ENCODE measurements around the gene CAMK1G.

CAMK1G gene

GRCh38 chr1:209583408-209583807, at the start of gene CAMK1G:
Gene CAMK1G, plus strand, starts transcription at chr1:209583714. Its CDS starts 11,270 bp downstream, at chr1:209594984.
- no peak for DNase-seq

- DNase-seq = no peak
These were observed 48.8 kb upstream of the CAMK1G start for GRCh38 chr1:209534496-209535250.

GRCh38 chr1:209536843-209537242, 46.7 kb upstream of the CAMK1G start:
- no peak for DNase-seq

- no peak for DNase-seq
These were observed 46.0 kb upstream of the CAMK1G start for GRCh38 chr1:209537336-209538114.

GRCh38 chr1:209539576-209539975, 43.9 kb upstream of the CAMK1G start:
- DNase-seq = no peak

- DNase-seq = no peak
These were observed 40.9 kb upstream of the CAMK1G start for GRCh38 chr1:209542585-209542984.

- DNase-seq = no peak
These were observed 39.4 kb upstream of the CAMK1G start for GRCh38 chr1:209544098-209544497.

- DNase-seq = no peak
These were observed 38.1 kb upstream of the CAMK1G start for GRCh38 chr1:209545423-209545822.

- no peak for DNase-seq
These were observed 37.0 kb upstream of the CAMK1G start for GRCh38 chr1:209546390-209547085.

GRCh38 chr1:209547626-209548025, 35.9 kb upstream of the CAMK1G start:
- no peak for DNase-seq

- DNase-seq = no peak
These were observed 33.9 kb upstream of the CAMK1G start for GRCh38 chr1:209549443-209550205.

- no peak for DNase-seq
These were observed 33.0 kb upstream of the CAMK1G start for GRCh38 chr1:209550519-209550918.

- no peak for DNase-seq
These were observed 30.9 kb upstream of the CAMK1G start for GRCh38 chr1:209552406-209553264.

GRCh38 chr1:209554761-209555611, 28.5 kb upstream of the CAMK1G start:
- DNase-seq = no peak

GRCh38 chr1:209556162-209556690, 27.3 kb upstream of the CAMK1G start:
- DNase-seq = no peak

GRCh38 chr1:209557221-209557620, 26.3 kb upstream of the CAMK1G start:
- DNase-seq = no peak

- DNase-seq = no peak
These were observed 23.0 kb upstream of the CAMK1G start for GRCh38 chr1:209560529-209560928.

GRCh38 chr1:209560952-209561351, 22.6 kb upstream of the CAMK1G start:
- DNase-seq = no peak

- DNase-seq = no peak
These were observed 22.0 kb upstream of the CAMK1G start for GRCh38 chr1:209561532-209561931.

- no peak for DNase-seq
These were observed 18.7 kb upstream of the CAMK1G start for GRCh38 chr1:209564849-209565248.

Measured in SW 1271 (cell line).